Mononuclear cell (primary cell): ENCODE measurements around the gene USP32. TPM values are rescaled to one million over a fixed set of nuclear protein-coding genes. Genes with fewer than 3 reads are reported as not detected.
"Not testable (repeated sequence)": the region's sequence is repeated elsewhere in the genome, so short reads cannot be mapped to it uniquely, and the experiment has no call there.

Experiments
- H3K27me3 ChIP-seq: 2 replicates; pipeline ENCODE4 v1.6.0; 2011; ENCODE audit warnings: low read length, control low read depth; ENCODE audit not compliant: insufficient read depth
- H3K4me1 ChIP-seq: 2 replicates; pipeline ENCODE4 v1.5.1; 2011; ENCODE audit warnings: mild to moderate bottlenecking, low read length, control low read depth; ENCODE audit not compliant: insufficient read depth
- H3K4me3 ChIP-seq: 2 replicates; pipeline ENCODE4 v1.5.1; 2011; ENCODE audit warnings: mild to moderate bottlenecking, low read length, moderate library complexity
- H3K9me3 ChIP-seq: 2 replicates; pipeline ENCODE4 v1.5.1; 2011; ENCODE audit warnings: low read depth, mild to moderate bottlenecking, control low read depth, low read length
- total RNA-seq: library from RNA; depleted of rRNA; stranded (reverse); fragments of >200 nt; gene quantifications from one replicate; pipeline ENCODE4 v1.2.3, GENCODE V29; 2012

USP32 gene
- total RNA-seq, 1 donor, result 35.8 TPM

DNA sequence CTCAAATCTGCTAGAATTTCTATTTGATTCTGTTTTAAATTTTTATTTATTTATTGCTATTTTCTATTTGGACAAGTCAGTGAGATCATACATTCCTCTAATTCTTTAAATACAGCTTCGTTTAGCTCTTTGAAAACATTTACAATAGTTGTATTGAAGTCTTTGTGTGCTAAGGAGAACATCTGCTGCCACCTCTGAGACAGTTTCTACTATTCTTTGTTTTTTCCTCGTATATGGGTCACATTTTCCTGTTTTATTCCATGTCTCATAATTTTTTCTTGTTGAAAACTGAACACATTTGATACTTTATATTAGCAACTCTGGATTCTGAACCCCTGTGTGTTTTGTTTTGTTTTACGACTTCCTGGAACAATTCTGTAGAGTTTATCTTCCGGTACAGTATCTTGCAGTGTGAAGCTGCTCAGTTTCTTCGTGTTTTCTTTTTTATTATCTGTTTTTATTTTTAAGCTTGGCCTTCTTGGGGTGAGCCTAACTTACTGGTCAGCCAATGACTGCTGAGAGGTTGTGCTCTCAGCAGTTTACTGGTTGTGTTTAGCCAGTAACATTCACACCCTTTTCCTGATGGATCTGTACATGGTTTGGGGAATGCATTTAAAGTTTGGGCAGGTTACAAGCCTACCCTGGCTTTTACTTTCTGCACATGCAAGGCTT is 143.2 kb downstream of the USP32 start:
- no peak overlapping the region for H3K4me3 ChIP-seq
- no peaks in the 10 kb centered on the region for H3K4me1 ChIP-seq
- no peaks in the 10 kb centered on the region for H3K9me3 ChIP-seq
- H3K27me3 ChIP-seq, result no peaks in the 10 kb centered on the region

DNA sequence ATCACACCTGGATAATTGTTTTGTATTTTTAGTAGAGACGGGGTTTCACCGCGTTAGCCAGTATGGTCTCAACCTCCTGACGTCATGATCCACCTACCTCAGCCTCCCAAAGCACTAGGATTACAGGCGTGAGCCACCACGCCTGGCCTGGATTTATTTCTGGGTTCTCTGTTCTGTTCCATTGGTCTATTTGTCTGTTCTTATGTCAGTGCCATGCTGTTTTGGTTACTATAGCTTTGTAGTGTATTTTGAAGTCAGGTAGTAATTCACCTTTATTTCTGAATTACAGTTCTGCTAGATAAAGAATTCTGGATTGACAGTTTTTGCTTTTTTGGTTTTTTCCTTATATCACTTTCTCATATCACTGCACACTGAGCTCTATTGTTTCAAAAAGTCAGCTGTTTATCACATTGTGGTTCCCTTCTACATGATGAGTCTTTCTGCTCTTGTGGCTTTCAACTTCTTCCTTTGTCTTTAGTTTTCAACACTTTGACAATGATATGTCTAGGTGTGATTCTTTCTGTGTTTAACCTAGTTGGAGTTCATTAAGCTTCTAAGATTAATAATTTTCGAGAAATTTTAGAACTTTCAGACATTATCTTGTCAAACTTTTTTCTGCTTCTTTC is 144.0 kb downstream of the USP32 start:
- H3K27me3 ChIP-seq, result no peaks in the 10 kb centered on the region
- H3K4me1 ChIP-seq, result no peaks in the 10 kb centered on the region
- no peak overlapping the region for H3K4me3 ChIP-seq
- H3K9me3 ChIP-seq, result no peaks in the 10 kb centered on the region

DNA sequence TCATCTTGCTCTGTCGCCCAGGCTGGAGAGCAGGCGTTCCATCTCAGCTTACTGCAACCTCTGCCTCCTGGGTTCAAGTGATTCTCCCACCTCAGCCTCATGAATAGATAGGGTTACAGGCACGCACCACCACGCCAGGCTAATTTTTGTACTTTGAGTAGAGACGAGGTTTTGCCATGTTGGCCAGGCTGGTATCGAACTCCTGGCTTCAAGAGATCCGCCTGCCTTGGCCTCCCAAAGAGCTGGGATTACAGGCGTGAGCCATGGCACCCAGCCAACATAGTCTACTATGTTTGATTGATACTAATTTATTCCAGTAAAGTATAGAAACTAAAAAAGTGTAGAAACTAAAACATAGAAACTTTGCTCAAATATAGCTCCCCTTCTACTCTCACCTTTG is 147.3 kb downstream of the USP32 start:
- Histone ChIP-seq H3K4me3 (no peak overlapping the region), H3K4me1 (no peaks in the 10 kb centered on the region), H3K9me3 (no peaks in the 10 kb centered on the region), H3K27me3 (no peaks in the 10 kb centered on the region)

DNA sequence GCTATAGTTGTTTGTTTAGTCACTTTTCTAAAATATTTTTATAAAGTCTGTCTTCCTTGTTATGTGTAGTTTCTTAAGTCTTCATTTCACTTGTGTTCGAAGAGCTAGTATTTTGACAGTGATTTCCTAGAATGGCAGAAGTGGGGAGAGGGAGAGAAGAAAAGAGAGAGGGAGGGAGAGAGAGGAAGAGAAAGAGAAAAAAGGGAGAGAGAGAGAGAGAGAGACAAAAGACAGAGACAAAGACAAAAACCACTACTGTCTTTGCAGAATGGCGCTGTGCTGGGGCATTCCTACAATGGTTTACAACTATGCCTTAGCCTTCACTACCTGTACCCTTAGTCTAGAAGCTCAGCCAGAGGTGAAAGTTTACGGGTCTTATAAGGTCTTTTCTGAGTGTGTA is 151.6 kb downstream of the USP32 start:
- Histone ChIP-seq H3K4me3 (no peak overlapping the region), H3K27me3 (no peaks in the 10 kb centered on the region), H3K9me3 (no peaks in the 10 kb centered on the region), H3K4me1 (no peaks in the 10 kb centered on the region)

DNA sequence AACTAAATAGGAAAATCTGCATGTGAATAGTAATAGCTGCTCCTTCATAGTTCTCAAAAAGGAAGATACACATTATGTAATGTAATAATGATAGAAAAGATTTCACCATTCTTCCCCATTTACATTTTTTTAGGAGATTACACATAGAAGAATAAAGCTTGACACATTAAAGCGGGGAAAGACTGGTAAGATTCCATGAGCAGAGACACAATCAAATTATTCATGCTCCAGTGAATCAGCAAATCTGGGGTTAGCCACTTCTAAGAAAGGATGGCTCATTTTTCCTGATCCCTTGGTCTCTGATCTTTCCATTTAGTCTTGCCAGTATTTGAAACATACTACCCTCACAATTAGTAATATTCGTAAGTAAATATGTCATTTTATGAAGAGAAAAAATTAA is 160.2 kb downstream of the USP32 start:
- Histone ChIP-seq H3K4me3 (no peak overlapping the region), H3K9me3 (no peaks in the 10 kb centered on the region), H3K27me3 (no peaks in the 10 kb centered on the region), H3K4me1 (no peaks in the 10 kb centered on the region)

DNA sequence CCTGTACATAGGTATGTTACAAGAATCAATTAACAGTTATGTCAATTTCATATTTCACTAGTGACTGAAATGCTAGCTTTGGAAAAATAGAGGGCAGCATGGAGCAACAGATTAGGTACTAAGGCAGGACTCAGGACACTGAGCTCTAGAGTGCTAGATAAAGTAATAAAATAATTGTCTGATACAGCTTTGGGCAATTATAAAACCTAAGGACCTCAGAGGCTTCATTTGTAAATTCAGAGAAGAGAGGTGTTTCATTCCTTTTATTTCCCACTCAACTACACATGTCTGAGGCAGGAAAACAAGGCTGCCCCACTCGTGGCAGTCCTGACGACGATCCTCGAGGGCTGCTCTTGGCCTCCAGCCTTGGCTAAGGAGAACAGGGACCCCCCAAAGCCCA is 160.7 kb downstream of the USP32 start:
- H3K4me1 ChIP-seq, result no peaks in the 10 kb centered on the region
- H3K9me3 ChIP-seq, result no peaks in the 10 kb centered on the region
- H3K4me3 ChIP-seq, result no peak overlapping the region
- H3K27me3 ChIP-seq, result no peaks in the 10 kb centered on the region

DNA sequence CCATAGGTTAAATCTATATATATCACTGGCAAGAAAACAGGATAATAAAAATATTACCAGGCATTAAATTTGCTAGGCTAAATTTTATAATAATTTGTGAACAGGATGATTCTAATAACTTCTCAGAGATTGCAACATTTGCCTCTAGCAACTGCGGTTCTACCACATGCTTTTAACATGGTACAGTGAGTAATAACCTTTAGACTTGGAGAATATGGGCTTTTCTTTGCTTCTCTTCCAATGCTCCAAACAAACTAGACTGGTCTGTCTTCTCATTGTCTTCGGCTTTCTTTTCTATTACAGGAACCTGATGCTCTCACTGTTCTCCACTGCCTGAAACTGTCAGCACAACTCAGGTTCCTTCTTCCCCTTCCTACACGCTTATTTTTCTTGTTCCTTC is 161.6 kb downstream of the USP32 start:
- Histone ChIP-seq H3K9me3 (no peaks in the 10 kb centered on the region), H3K4me3 (no peak overlapping the region), H3K27me3 (no peaks in the 10 kb centered on the region), H3K4me1 (no peaks in the 10 kb centered on the region)

DNA sequence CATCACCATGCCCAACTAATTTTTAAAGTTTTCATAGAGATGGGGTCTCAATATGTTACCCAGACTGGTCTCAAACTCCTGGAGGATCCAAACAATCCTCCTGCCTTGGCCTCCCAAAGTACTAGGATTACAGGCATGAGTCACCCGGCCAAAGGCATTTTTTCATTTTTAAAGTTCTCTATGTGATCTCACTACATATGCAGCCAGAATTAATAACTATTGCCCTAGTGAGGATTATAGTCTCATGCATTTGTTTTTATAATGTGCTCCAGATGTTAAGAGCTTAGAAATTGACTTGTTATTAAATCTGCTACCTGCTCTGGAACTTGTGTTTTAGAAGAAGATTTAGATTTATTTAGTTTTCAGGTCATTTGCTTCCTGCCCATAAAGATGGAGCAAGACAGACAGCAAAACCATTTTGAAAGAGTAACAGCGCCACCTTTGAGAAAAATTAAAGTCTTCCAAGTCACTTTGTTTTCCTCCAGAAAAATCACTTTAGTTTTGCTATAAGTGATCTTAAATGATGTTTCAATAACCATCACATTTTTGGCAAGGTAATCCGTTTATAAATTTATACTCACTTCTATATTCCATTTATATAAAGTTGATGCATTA is 162.6 kb downstream of the USP32 start:
- Histone ChIP-seq H3K9me3 (no peaks in the 10 kb centered on the region), H3K4me3 (no peak overlapping the region), H3K27me3 (no peaks in the 10 kb centered on the region), H3K4me1 (no peaks in the 10 kb centered on the region)

DNA sequence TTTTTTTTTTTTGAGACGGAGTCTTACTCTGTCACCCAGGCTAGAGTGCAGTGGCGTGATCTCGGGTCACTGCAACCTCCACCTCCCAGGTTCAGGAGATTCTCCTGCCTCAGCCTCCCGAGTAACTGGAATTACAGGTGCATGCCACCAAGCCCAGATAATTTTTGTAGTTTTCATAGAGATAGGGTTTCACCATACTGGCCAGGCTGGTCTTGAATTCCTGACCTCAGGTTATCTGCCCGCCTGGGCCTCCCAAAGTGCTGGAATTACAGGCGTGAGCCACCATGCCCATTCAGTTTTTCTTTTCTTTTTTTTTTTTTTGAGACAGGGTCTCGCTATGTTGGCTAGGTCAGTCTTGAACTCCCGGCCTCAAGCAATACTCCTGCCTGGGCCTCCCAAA is 164.7 kb downstream of the USP32 start:
- not testable (repeated sequence) for H3K27me3 ChIP-seq, H3K4me3 ChIP-seq, H3K9me3 ChIP-seq, H3K4me1 ChIP-seq

DNA sequence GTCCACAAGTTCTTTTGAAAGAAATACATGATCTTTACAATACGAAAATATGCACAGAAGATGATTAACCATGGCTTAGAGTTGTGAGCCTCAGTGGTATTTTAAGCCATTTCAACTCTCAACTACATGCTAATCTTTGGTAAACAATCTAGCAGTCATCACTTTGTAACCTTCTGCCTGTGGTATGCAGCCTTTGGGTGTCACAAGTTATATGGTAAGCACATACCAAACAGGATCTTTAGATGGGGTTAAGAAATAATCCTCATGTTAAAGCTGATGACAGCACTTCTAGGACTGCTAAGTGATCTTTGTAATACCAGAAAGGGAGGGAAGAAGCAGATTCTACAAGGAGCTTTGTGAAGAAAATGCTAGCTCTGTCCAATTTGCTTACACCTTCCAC is 167.9 kb downstream of the USP32 start:
- Histone ChIP-seq H3K4me1 (no peaks in the 10 kb centered on the region), H3K4me3 (no peak overlapping the region)

DNA sequence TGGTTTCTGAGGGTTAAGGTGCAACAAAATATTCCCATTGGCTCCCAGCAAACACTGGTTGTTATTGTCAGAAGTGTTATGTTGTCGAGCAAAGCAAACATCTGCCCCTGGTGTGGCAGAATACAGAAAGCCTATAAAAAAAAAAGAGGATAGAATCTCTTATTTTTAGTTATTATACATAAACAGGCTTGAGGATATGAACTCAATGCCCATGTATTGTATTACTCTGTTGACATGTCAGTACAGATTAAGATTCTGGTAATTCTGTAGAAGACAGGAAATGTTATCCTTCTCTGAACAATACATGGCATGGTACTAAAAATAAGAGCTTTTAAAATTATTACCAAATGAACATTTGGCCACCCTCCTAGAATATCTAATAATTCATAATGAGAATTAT is 168.5 kb downstream of the USP32 start:
- Histone ChIP-seq H3K27me3 (no peaks in the 10 kb centered on the region), H3K9me3 (no peaks in the 10 kb centered on the region)

More for the DNA sequence above, 167.9 kb downstream of the USP32 start:
- H3K27me3 ChIP-seq, result no peaks in the 10 kb centered on the region
- H3K9me3 ChIP-seq, result no peaks in the 10 kb centered on the region

DNA sequence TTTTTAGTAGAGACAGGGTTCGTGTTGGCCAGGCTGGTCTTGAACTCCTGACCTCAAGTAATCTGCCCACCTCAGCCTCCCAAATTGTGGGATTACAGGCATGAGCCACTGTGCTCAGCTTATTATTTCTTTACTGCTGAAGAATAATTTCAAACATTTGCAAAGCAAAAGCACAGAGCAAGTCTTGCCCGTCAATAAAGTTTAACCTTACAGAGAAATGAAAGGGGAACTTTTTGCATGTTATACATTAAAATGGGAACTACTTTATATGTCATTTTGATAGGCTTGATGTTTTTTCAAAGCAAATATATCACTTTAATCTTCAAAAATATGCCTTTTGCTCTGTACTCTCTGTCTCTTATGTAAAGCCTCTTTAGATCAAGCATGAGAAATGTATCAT is 173.2 kb downstream of the USP32 start:
- not testable (repeated sequence) for H3K27me3 ChIP-seq, H3K4me3 ChIP-seq, H3K4me1 ChIP-seq, H3K9me3 ChIP-seq

More for the DNA sequence above, 168.5 kb downstream of the USP32 start:
- Histone ChIP-seq H3K4me3 (no peak overlapping the region), H3K4me1 (no peaks in the 10 kb centered on the region)

DNA sequence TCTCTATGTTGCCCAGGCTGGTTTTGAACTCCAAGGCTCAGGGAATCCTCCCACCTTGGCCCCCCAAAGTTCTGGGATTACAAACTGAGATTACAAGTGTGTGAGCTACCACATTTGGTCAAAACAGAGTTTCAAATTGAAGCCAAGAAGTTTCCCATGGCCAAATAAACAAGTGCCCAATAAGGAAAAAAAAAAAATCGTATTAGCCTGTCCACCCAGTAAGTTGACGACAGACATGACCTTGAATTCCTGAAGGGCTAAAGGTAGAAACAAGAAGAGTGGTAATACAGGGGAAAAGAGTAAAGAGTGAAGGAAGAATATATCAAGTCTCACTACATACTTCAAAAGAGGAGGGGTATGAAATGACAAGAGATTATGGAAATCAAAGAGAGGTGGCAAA is 176.0 kb downstream of the USP32 start:
- H3K4me1 ChIP-seq, H3K27me3 ChIP-seq, H3K4me3 ChIP-seq, H3K9me3 ChIP-seq: not testable (repeated sequence)

DNA sequence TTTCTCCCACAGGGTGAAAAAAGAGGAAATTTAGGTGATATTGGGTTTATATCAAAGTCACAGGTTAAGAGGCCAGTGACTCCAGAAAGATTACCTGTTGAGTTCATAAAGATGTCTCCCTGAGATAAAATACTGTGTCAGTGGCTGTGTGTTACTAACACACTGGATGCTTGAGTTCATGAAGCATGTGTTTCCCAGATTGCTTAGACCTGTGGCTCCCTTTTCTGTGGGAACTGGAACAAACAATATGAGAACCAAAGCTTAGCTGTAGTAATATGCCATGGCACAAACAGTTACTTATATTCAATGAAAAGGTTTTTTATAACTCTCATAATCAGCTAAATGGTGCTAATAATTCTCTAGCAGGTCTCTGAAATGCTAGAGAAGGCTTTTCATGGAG is 180.7 kb downstream of the USP32 start:
- H3K4me1 ChIP-seq, H3K27me3 ChIP-seq, H3K9me3 ChIP-seq, H3K4me3 ChIP-seq: not testable (repeated sequence)

DNA sequence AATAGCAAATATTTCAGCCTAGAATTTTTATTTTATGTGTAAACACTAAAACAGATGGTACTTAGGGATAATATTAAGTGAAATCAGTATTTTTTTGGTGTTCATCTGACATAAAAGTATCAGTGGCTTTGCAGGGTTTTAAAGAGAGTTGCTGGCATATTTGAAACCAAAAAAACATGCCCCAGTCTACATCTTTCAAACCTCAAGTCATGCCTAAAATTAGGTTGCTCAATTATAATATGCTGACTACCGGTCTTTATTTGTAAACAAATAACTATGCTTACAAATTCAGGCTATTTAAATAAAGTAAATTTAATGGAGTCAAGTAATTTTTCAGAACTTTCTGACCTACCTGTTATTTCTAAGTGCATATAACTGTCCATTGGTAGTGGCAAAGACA is 183.6 kb downstream of the USP32 start:
- not testable (repeated sequence) for H3K9me3 ChIP-seq, H3K27me3 ChIP-seq

DNA sequence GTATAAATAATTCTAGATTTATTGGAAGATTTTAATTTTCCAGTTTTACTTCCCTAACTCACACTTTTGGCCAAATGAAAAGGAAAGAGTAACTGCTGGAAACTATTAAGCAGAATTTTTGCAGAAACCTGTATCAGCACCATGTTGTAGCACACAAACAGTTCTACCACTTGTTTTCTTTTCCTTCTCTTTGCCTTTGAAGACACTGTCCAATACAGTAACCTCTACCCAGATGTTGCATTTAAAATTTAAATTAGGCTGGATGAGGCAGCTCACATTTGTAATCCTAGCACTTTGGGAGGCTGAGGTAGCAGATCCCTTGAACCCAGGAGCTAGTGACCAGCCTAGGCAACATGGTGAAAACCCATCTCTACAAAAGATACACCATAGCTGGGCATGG is 186.2 kb downstream of the USP32 start:
- not testable (repeated sequence) for H3K4me1 ChIP-seq, H3K4me3 ChIP-seq, H3K9me3 ChIP-seq, H3K27me3 ChIP-seq

More for the DNA sequence above, 183.6 kb downstream of the USP32 start:
- H3K4me3 ChIP-seq, H3K4me1 ChIP-seq: not testable (repeated sequence)
